Measurements from ENCODE around the gene IPO8. TPM values are rescaled to one million over a fixed set of nuclear protein-coding genes. Genes with fewer than 3 reads are reported as not detected.
"Not testable (repeated sequence)": the region's sequence is repeated elsewhere in the genome, so short reads cannot be mapped to it uniquely, and the experiment has no call there.

Gene IPO8
- total RNA-seq, 4 donors from 2014 or later, result 17.0 to 29.2 (median 21.3) TPM

- DNase-seq (ENCODE audit: low spot score in 2 of 2), result no peak
- intact Hi-C loops (cut with DNase I; ENCODE audit: low total_unique reads), result no loop called here
- no peak overlapping the region for H3K4me3 ChIP-seq (ENCODE audit: low read depth, poor library complexity, severe bottlenecking)
- TF ChIP-seq CTCF (IDR thresholded peaks at IDR 0.05) (no peak), POLR2A (IDR thresholded peaks at IDR 0.05) (no peak)
- WGBS, 2 donors, result 83% methylated on average over 6 of the region's 6 CpGs
Measured at GRCh38 chr12:30630076-30630978, 65.3 kb downstream of the IPO8 start.

- WGBS, 2 donors, result 91 to 93% methylated on average over 3 of the region's 3 CpGs
- DNase-seq (ENCODE audit: low spot score in 2 of 2), result no peak
- H3K4me3 ChIP-seq (ENCODE audit: low read depth, poor library complexity, severe bottlenecking), result no peak overlapping the region
- intact Hi-C loops (cut with DNase I; ENCODE audit: low total_unique reads), result no loop called here
- no peak for TF ChIP-seq POLR2A (IDR thresholded peaks at IDR 0.05)
- TF ChIP-seq CTCF (IDR thresholded peaks at IDR 0.05), result no peak
Measured at GRCh38 chr12:30626847-30627246, 68.8 kb downstream of the IPO8 start.

GRCh38 chr12:30624009-30624408 lies 71.7 kb downstream of the IPO8 start:
- TF ChIP-seq POLR2A (IDR thresholded peaks at IDR 0.05), result no peak
- TF ChIP-seq CTCF (IDR thresholded peaks at IDR 0.05), result no peak
- H3K4me3 ChIP-seq (ENCODE audit: low read depth, poor library complexity, severe bottlenecking), result no peak overlapping the region
- DNase-seq (ENCODE audit: low spot score in 2 of 2), result no peak
- 96 to 98% methylated on average over 6 of the region's 6 CpGs for WGBS, 2 donors
- intact Hi-C loops (cut with DNase I; ENCODE audit: low total_unique reads), result no loop called here

- H3K4me3 ChIP-seq (ENCODE audit: low read depth, poor library complexity, severe bottlenecking), result no peak overlapping the region
- 90 to 93% methylated on average over 1 of the region's 1 CpG for WGBS, 2 donors
- TF ChIP-seq CTCF (IDR thresholded peaks at IDR 0.05), result no peak
- no peak for TF ChIP-seq POLR2A (IDR thresholded peaks at IDR 0.05)
- DNase-seq (ENCODE audit: low spot score in 2 of 2), result no peak
- intact Hi-C loops (cut with DNase I; ENCODE audit: low total_unique reads), result no loop called here
Measured at GRCh38 chr12:30622509-30622908, 73.2 kb downstream of the IPO8 start.

- 91% methylated on average over 4 of the region's 4 CpGs for WGBS, 2 donors
- H3K4me3 ChIP-seq (ENCODE audit: low read depth, poor library complexity, severe bottlenecking); DNase-seq (ENCODE audit: low spot score in 2 of 2); intact Hi-C loops (cut with DNase I; ENCODE audit: low total_unique reads): not testable (repeated sequence)
Measured at GRCh38 chr12:30621663-30622241, 73.9 kb downstream of the IPO8 start.

- TF ChIP-seq POLR2A (IDR thresholded peaks at IDR 0.05) (no peak), CTCF (IDR thresholded peaks at IDR 0.05) (no peak)
- WGBS, 2 donors, result 75 to 76% methylated on average over 5 of the region's 5 CpGs
- no peak for DNase-seq (ENCODE audit: low spot score in 2 of 2)
- H3K4me3 ChIP-seq (ENCODE audit: low read depth, poor library complexity, severe bottlenecking), result no peak overlapping the region
- intact Hi-C loops (cut with DNase I; ENCODE audit: low total_unique reads), result no loop called here
Measured at GRCh38 chr12:30617346-30618016, 78.2 kb downstream of the IPO8 start.
